Activated CD8-positive, alpha-beta T cell treated with anti-CD3 and anti-CD28 coated beads, Interleukin-2, amount 10 ng/mL, durations not matched to agents 7 days and 5 days (primary cell): ENCODE results near the gene ARHGAP12. TPM values are rescaled to one million over a fixed set of nuclear protein-coding genes. Genes with fewer than 3 reads are reported as not detected.

ENCODE experiments used
- ATAC-seq: fragments of 150-1000 bp; cut with Tn5 transposase; one replicate; pipeline ENCODE4 v1.10.0; 2021; ENCODE audit warnings: moderate library complexity
- CTCF ChIA-PET: fragments of 350-600 bp; sonication (Branson Sonifier 250); formaldehyde crosslinking; loops from one replicate; lab custom pipeline; 2021; ENCODE audit warnings: antibody characterized with exemption; lab: Charles Lee
- POLR2A ChIA-PET: fragments of 350-600 bp; sonication (Branson Sonifier 250); formaldehyde crosslinking; loops from one replicate; lab custom pipeline; 2021; ENCODE audit warnings: antibody characterized with exemption; lab: Charles Lee
- DNase-seq: peaks from one replicate; pipeline ENCODE4 v3.0.0-alpha.2; 2020
- H3K27ac Mint-ChIP-seq: one replicate; pipeline ENCODE4 v1.8.0; 2021; ENCODE audit warnings: mild to moderate bottlenecking, mixed read lengths
- H3K27me3 Mint-ChIP-seq: one replicate; pipeline ENCODE4 v1.8.0; 2021; ENCODE audit warnings: low read depth, mixed read lengths
- H3K36me3 Mint-ChIP-seq: one replicate; pipeline ENCODE4 v1.8.0; 2021; ENCODE audit warnings: low read depth, mixed read lengths
- H3K4me1 Mint-ChIP-seq: one replicate; pipeline ENCODE4 v1.8.0; 2021; ENCODE audit warnings: low read depth, mixed read lengths
- H3K4me3 Mint-ChIP-seq: one replicate; pipeline ENCODE4 v1.8.0; 2021; ENCODE audit warnings: mild to moderate bottlenecking, mixed read lengths
- H3K9me3 Mint-ChIP-seq: one replicate; pipeline ENCODE4 v1.8.0; 2022; ENCODE audit warnings: mixed read lengths; ENCODE audit not compliant: insufficient read depth
- total RNA-seq, 2 experiments: library from RNA; stranded (reverse); gene quantifications; one replicate each; pipeline ENCODE4 v1.2.3, GENCODE V29; 2021

Gene ARHGAP12
- total RNA-seq, 2 experiments from 2014 or later, result 4.9 to 5.5 TPM

GRCh38 chr10:31803606-31804351 is 124.9 kb downstream of the ARHGAP12 start:
- POLR2A ChIA-PET, result no interaction called here
- peaks cover 7% of the 10 kb centered on the region for H3K4me1 Mint-ChIP-seq
- ATAC-seq (no peak), DNase-seq (no peak)
- H3K36me3 Mint-ChIP-seq, result no peaks in the 10 kb centered on the region
- no peaks in the 10 kb centered on the region for H3K9me3 Mint-ChIP-seq
- CTCF ChIA-PET, result interaction anchor here (1.2 kb wide), 1 partner anchor 21 kb away, joined by 3 read pairs; no protein-coding TSS in a partner anchor
- no peaks in the 10 kb centered on the region for H3K27me3 Mint-ChIP-seq
- H3K27ac Mint-ChIP-seq, result no peak overlapping the region
- no peak overlapping the region for H3K4me3 Mint-ChIP-seq

- DNase-seq (no peak), ATAC-seq (no peak)
- ChIA-PET POLR2A (no interaction called here), CTCF (interaction anchor here (1.9 kb wide), 1 partner anchor 8 kb away, joined by 5 read pairs; no protein-coding TSS in a partner anchor)
- Mint-ChIP-seq H3K9me3 (no peaks in the 10 kb centered on the region), H3K4me3 (no peak overlapping the region), H3K36me3 (no peaks in the 10 kb centered on the region), H3K27me3 (no peaks in the 10 kb centered on the region), H3K4me1 (no peaks in the 10 kb centered on the region), H3K27ac (no peak overlapping the region)
Measured at GRCh38 chr10:31799181-31799580, 129.4 kb downstream of the ARHGAP12 start.

- CTCF ChIA-PET, result no interaction called here
Measured at GRCh38 chr10:31792745-31793144, 135.9 kb downstream of the ARHGAP12 start.

GRCh38 chr10:31789555-31789954 is 139.1 kb downstream of the ARHGAP12 start:
- H3K4me1 Mint-ChIP-seq, result no peaks in the 10 kb centered on the region
- no peaks in the 10 kb centered on the region for H3K36me3 Mint-ChIP-seq
- no peak for DNase-seq
- ChIA-PET CTCF (no interaction called here), POLR2A (no interaction called here)
- peaks cover 14% of the 10 kb centered on the region for H3K9me3 Mint-ChIP-seq
- H3K27ac Mint-ChIP-seq, result no peak overlapping the region
- H3K27me3 Mint-ChIP-seq, result peaks cover 8% of the 10 kb centered on the region
- ATAC-seq, result peak; percentile 49
- H3K4me3 Mint-ChIP-seq, result no peak overlapping the region

More at GRCh38 chr10:31792745-31793144, 135.9 kb downstream of the ARHGAP12 start:
- Mint-ChIP-seq H3K4me1 (no peaks in the 10 kb centered on the region), H3K27me3 (peaks cover 8% of the 10 kb centered on the region), H3K9me3 (peaks cover 14% of the 10 kb centered on the region), H3K4me3 (no peak overlapping the region), H3K27ac (no peak overlapping the region), H3K36me3 (no peaks in the 10 kb centered on the region)
- POLR2A ChIA-PET, result no interaction called here
- DNase-seq (no peak), ATAC-seq (no peak)

- H3K4me1 Mint-ChIP-seq, result no peaks in the 10 kb centered on the region
- H3K27me3 Mint-ChIP-seq, result peaks cover 8% of the 10 kb centered on the region
- no peak overlapping the region for H3K27ac Mint-ChIP-seq
- H3K9me3 Mint-ChIP-seq, result no peaks in the 10 kb centered on the region
- no peak for DNase-seq
- no peak overlapping the region for H3K4me3 Mint-ChIP-seq
- ChIA-PET CTCF (interaction anchor here (1.0 kb wide), 1 partner anchor 22 kb away, joined by 3 read pairs; no protein-coding TSS in a partner anchor), POLR2A (no interaction called here)
- no peaks in the 10 kb centered on the region for H3K36me3 Mint-ChIP-seq
- ATAC-seq, result no peak
Measured at GRCh38 chr10:31782701-31783100, 145.9 kb downstream of the ARHGAP12 start.

GRCh38 chr10:31780717-31781116 is 147.9 kb downstream of the ARHGAP12 start:
- no peaks in the 10 kb centered on the region for H3K9me3 Mint-ChIP-seq
- DNase-seq, result no peak
- ChIA-PET POLR2A (no interaction called here), CTCF (interaction anchor here (0.8 to 1.0 kb wide), 3 partner anchors 10 to 11 kb away, joined by 3 to 4 read pairs (median 3); no protein-coding TSS in a partner anchor)
- ATAC-seq, result no peak
- no peaks in the 10 kb centered on the region for H3K36me3 Mint-ChIP-seq
- H3K4me3 Mint-ChIP-seq, result no peak overlapping the region
- no peak overlapping the region for H3K27ac Mint-ChIP-seq
- H3K27me3 Mint-ChIP-seq, result peaks cover 8% of the 10 kb centered on the region
- H3K4me1 Mint-ChIP-seq, result no peaks in the 10 kb centered on the region

- ATAC-seq (no peak), DNase-seq (no peak)
- peaks cover 8% of the 10 kb centered on the region for H3K27me3 Mint-ChIP-seq
- no peaks in the 10 kb centered on the region for H3K4me1 Mint-ChIP-seq
- H3K27ac Mint-ChIP-seq, result no peak overlapping the region
- ChIA-PET CTCF (no interaction called here), POLR2A (interaction anchor here (0.5 kb wide), 1 partner anchor 234 kb away, joined by 3 read pairs; no protein-coding TSS in a partner anchor)
- no peak overlapping the region for H3K4me3 Mint-ChIP-seq
- no peaks in the 10 kb centered on the region for H3K36me3 Mint-ChIP-seq
- no peaks in the 10 kb centered on the region for H3K9me3 Mint-ChIP-seq
Measured at GRCh38 chr10:31778627-31779026, 150.0 kb downstream of the ARHGAP12 start.

- Mint-ChIP-seq H3K9me3 (no peaks in the 10 kb centered on the region), H3K4me3 (no peak overlapping the region), H3K27me3 (peaks cover 4% of the 10 kb centered on the region), H3K4me1 (no peaks in the 10 kb centered on the region), H3K27ac (no peak overlapping the region), H3K36me3 (no peaks in the 10 kb centered on the region)
- CTCF ChIA-PET, result no interaction called here
- ATAC-seq (no peak), DNase-seq (no peak)
- POLR2A ChIA-PET, result no interaction called here
Measured at GRCh38 chr10:31776159-31776558, 152.5 kb downstream of the ARHGAP12 start.

- DNase-seq, result no peak
- Mint-ChIP-seq H3K27me3 (no peaks in the 10 kb centered on the region), H3K9me3 (no peaks in the 10 kb centered on the region), H3K27ac (no peak overlapping the region), H3K4me1 (no peaks in the 10 kb centered on the region), H3K4me3 (no peak overlapping the region), H3K36me3 (no peaks in the 10 kb centered on the region)
- POLR2A ChIA-PET, result interaction anchor here (0.5 kb wide), 1 partner anchor 867 kb away, joined by 3 read pairs; no protein-coding TSS in a partner anchor
- CTCF ChIA-PET, result no interaction called here
- no peak for ATAC-seq
Measured at GRCh38 chr10:31774928-31775650, 153.5 kb downstream of the ARHGAP12 start.

- H3K4me3 Mint-ChIP-seq, result no peak overlapping the region
- no peak overlapping the region for H3K27ac Mint-ChIP-seq
- POLR2A ChIA-PET, result interaction anchor here (0.5 kb wide), 1 partner anchor 866 kb away, joined by 3 read pairs; no protein-coding TSS in a partner anchor
- no peaks in the 10 kb centered on the region for H3K36me3 Mint-ChIP-seq
- H3K4me1 Mint-ChIP-seq, result no peaks in the 10 kb centered on the region
- DNase-seq (no peak), ATAC-seq (no peak)
- H3K27me3 Mint-ChIP-seq, result no peaks in the 10 kb centered on the region
- no peaks in the 10 kb centered on the region for H3K9me3 Mint-ChIP-seq
- CTCF ChIA-PET, result interaction anchor here (0.8 kb wide), 1 partner anchor 520 kb away, joined by 3 read pairs; no protein-coding TSS in a partner anchor
Measured at GRCh38 chr10:31774299-31774900, 154.2 kb downstream of the ARHGAP12 start.

GRCh38 chr10:31773749-31774298 is 154.8 kb downstream of the ARHGAP12 start:
- Mint-ChIP-seq H3K27ac (no peak overlapping the region), H3K4me3 (no peak overlapping the region), H3K4me1 (no peaks in the 10 kb centered on the region), H3K27me3 (no peaks in the 10 kb centered on the region), H3K36me3 (no peaks in the 10 kb centered on the region), H3K9me3 (no peaks in the 10 kb centered on the region)
- DNase-seq (no peak), ATAC-seq (no peak)
- CTCF ChIA-PET, result interaction anchor here (0.8 kb wide), 1 partner anchor 520 kb away, joined by 3 read pairs; no protein-coding TSS in a partner anchor
- POLR2A ChIA-PET, result no interaction called here
